ENCODE measurements around the gene B2M.
"Not testable (repeated sequence)": the region's sequence is repeated elsewhere in the genome, so short reads cannot be mapped to it uniquely, and the experiment has no call there.

The B2M gene

DNA sequence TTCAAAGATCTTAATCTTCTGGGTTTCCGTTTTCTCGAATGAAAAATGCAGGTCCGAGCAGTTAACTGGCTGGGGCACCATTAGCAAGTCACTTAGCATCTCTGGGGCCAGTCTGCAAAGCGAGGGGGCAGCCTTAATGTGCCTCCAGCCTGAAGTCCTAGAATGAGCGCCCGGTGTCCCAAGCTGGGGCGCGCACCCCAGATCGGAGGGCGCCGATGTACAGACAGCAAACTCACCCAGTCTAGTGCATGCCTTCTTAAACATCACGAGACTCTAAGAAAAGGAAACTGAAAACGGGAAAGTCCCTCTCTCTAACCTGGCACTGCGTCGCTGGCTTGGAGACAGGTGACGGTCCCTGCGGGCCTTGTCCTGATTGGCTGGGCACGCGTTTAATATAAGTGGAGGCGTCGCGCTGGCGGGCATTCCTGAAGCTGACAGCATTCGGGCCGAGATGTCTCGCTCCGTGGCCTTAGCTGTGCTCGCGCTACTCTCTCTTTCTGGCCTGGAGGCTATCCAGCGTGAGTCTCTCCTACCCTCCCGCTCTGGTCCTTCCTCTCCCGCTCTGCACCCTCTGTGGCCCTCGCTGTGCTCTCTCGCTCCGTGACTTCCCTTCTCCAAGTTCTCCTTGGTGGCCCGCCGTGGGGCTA lies at the start of gene B2M, which contains the start of gene PATL2:
TSS of gene B2M (plus strand) at position 422 of the 647 bp plus-strand sequence. CDS start at position 452, 30 bp downstream.
TSS of gene PATL2 (minus strand) at position 228 of the 647 bp plus-strand sequence. CDS start 34,833 bp downstream, outside the sequence.
- DNase-seq = peak; percentile 98

- no peak for DNase-seq
Measured at GRCh38 chr15:44661576-44661975, 49.7 kb upstream of the B2M start.

- peak; percentile 91 for DNase-seq
Measured at GRCh38 chr15:44662478-44663409, 48.6 kb upstream of the B2M start.

DNA sequence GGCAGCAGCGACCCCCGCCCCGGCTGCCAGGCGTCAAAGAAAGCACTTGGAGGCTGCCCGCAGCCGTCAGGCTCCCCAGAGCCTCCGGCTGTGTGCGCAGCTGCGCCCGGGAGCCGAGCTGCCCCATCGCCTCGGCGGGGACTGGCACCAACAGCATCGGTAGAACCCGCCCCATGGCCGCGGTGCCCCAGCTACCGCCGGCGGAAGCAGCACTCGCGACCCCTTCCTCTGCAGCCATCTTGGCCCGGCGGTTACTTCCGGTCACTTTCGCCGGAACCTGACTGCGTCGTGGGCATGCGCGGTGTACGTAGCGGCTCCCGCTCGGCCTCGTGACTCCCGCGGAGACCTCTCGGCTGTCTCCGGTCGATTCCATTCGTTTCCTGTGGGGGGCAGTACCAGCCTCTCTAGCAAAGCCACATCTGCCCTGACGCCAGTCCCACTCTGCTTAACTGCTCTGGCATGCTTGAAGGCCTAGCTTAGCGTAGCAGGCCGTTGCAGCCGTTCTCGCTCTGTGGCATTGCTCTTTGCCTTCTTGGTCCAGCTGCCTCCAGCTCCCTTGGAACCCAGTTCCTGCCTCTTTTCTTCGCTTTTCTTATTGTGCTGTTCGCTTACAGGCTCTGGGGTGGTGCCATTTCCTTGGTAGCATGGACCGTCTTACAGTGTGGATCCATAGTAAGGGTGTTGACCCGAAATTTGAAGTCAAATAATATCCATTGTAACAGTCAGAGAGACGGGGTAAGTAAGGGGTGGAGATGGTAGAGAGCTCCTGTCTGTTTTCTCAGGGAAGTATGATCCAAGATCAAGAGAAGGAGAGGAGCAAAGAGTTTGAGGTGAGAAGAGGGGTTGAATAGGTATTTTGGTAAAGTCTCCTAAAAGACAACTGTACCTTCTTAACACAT lies 47.7 kb upstream of the B2M start, which contains the start of gene SPG11:
TSS of gene SPG11 (minus strand) at position 253 of the 899 bp plus-strand sequence. CDS start at position 238, 15 bp downstream.
- peak; percentile 100 for DNase-seq

- DNase-seq = no peak
Measured at GRCh38 chr15:44666210-44667038, 44.9 kb upstream of the B2M start.

DNA sequence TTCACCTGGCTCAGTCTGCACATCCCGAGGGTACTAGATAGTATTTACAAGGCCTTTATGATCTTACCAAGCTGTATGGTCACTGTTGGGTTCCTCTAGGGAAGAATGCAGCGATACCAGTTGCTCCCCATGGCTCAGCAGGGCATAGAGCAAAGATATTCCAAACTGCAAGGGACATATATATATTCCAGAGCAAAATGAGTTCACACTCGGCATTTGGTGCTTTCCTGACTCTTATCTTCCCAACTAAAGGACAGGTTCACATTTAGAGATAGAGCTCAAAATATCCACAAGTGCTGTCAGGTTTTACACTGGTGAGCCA lies 44.3 kb upstream of the B2M start:
- no peak for DNase-seq

GRCh38 chr15:44668921-44669320 lies 42.4 kb upstream of the B2M start:
- DNase-seq = no peak

- no peak for DNase-seq
Measured at GRCh38 chr15:44670087-44670950, 41.0 kb upstream of the B2M start.

DNA sequence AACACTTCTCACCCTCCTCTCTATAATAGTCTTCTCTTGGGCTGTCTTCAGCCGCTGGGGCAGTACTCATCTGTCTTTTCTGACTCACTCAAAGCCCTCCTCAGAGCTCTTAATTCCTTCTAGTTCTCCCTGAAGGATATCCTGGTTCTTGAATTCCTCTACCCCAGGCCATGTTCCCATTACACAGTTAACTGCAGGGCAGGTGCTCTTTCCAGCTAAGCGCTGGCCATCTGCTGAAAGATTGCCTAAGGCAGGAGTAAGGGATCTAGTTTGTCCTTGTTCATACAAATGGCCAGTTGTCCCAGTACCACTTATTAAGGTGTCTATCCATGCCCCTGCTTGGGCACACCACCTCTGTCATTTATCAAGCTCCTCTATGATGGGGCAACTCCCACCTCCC lies 37.7 kb upstream of the B2M start:
- DNase-seq = no peak

DNA sequence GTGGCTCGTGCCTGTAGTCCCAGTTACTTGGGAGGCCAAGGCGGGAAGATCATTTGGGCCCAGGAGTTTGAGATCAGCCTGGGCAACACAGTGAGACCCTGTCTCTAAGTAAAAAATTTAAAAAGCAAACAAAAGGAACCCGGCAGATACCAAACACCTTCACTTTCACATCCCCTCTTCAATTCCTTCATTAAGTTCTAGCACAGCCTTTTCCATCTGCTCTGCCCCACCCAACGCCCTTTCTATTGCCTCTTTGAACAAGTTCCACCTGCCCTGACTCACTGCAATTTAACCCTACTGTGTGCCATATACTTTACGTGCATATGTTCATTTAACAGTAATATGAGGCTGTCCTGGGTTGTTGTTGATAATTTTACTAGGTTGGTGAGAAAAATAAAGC lies 35.4 kb upstream of the B2M start:
- no peak for DNase-seq

GRCh38 chr15:44676676-44677075 lies 34.6 kb upstream of the B2M start:
- peak; percentile 31 for DNase-seq

- peak; percentile 45 for DNase-seq
Measured at GRCh38 chr15:44682211-44682610, 29.1 kb upstream of the B2M start.

GRCh38 chr15:44682809-44683682 lies 28.3 kb upstream of the B2M start:
- peak; percentile 86 for DNase-seq

- DNase-seq = not testable (repeated sequence)
Measured at GRCh38 chr15:44689318-44689717, 22.0 kb upstream of the B2M start.

DNA sequence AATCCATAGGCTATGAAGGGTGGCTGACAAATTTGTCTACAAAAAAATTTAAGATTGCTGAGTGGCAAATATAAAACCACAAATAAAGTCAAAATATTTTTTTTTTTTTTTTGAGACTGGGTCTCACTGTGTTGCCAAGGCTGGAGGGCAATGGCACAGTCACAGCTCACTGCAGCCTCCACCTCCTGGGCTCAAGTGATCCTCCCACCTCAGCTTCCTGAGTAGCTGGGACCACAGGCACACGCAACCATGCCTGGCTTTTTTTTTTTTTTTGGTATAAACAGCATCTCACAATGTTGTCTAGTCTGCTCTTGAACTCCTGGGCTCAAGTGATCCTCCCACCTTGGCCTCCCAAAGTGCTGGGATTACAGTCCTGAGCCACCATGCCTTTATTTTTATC lies 21.1 kb upstream of the B2M start:
- DNase-seq = not testable (repeated sequence)

DNA sequence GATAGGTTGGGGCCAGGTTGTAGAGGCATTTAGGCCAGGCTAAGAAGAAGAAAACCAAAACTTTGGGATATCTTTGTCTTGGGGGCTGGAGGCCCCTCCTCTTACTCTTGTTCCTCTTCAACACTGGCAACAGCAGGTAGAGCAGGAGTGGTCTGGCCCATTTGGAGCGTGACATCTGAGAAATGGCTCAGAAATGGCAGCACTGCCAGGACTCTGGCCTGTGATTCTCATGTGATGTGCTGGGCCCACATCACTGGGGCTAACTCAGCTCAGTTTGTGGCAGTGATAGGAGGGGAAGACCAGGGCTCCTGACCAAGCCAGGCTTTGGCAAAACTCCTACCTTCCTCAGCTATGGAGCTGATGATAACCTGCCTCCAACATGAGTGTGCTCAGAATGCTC lies 18.7 kb upstream of the B2M start:
- DNase-seq = no peak

DNA sequence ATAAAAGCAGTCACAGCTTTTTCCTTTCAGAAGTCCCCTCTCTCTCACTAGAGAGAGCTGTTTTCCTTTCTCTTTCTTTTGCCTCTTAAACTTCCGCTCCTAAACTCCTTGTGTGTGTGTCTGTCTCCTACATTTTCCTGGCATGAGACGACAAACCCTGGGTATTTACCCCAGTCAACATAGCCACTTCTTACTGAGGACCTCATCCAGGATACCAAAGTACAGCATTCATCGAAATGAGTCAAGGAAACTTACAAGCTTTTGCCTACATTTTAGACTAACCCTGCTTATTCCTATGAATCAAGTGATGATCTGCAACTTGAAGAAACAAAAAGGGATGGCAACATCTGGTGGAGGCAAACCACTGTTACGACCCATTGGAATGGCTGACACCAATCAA lies 16.9 kb upstream of the B2M start:
- DNase-seq = no peak

DNA sequence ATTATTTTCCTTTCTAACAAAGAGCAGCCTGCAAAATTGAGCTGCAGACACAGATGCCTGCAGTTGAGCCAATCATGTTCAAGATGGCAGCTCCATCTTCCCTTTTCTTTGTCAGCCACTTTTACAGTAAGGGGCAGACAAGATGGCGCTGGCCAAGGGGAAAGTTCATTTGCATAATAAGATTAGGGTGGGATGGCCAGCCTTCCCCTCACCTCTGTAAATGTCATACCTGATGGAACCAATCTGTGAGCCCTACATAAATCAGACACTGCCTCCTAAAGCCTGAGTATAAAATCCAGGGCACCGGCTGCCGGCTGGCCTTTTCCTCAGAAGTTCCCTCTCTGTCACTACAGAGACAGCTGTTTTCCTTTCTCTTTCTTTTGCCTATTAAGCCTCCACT lies 16.0 kb upstream of the B2M start:
- no peak for DNase-seq

GRCh38 chr15:44697014-44697413 lies 14.3 kb upstream of the B2M start:
- DNase-seq = no peak

- no peak for DNase-seq
Measured at GRCh38 chr15:44698641-44699040, 12.7 kb upstream of the B2M start.

All from activated CD4-positive, alpha-beta T cell treated with anti-CD3 and anti-CD28 coated beads, Interleukin-2, amount 50 U/mL, for 16 hours (primary cell).